SKM-1 treated with dmso at 0.1 percent for 144 hours (cell line): Measurements from ENCODE around the gene ARMC10.
"Not testable (repeated sequence)": the region's sequence is repeated elsewhere in the genome, so short reads cannot be mapped to it uniquely, and the experiment has no call there.

Source experiments
- DNase-seq: peaks from one replicate; lab custom pipeline; 2025; ENCODE audit not compliant: unreplicated experiment; lab: John Stamatoyannopoulos, UW

Gene ARMC10

DNA sequence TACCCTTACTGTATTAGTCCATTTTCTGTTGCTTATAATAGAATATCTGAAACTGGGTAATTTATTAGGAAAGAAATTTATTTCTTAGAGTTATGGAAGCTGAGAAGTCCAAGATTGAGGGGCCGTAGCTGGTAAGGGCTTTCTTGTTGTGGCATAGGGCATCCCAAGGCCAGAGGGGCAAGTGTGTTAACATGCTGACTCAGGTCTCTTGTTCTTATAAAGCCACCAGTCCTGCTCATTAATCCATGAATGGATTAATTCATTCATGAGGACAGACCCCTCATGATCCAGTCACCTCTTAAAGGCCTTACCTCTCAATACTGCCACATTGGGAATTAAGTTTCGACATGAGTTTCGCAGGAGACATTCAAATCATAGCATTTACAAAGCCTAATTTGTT lies 2.4 kb downstream of the ARMC10 start:
- no peak for DNase-seq

DNA sequence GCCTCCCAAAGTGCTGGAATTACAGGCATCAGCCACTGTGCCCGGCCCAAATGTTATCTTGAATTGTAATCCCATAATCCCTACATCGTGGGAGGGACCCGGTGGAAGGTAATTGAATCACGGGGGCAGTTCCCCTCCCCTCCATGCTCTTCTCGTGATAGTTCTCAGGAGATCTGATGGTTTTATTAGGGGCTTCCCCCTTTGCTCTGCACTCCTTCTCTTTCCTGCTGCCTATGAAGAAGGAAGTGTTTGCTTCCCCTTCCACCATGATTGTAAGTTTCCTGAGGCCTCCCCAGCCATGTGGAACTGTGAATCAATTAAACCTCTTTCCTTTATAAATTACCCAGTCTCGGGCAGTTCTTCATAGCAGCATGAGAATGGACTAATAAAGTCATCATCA lies 3.3 kb downstream of the ARMC10 start:
- not testable (repeated sequence) for DNase-seq

DNA sequence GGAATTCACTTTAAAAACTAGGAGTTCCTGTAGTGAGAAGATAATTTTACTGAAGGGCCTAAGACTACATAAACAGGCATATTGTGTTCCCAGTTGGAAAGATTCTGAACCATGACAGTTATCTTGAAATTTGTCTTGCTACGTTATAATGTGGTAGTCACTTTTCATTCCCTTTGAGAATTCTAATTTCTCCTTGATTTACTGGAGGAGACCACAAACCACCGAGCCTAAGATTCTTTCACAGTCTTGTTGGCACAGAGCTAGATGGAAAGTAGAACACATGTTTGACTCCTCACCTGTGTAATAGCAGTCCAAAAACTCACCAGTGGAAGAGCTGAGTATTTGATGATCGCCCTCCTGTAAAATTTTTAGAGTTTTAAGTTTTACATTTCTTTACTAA lies 4.9 kb downstream of the ARMC10 start:
- DNase-seq = no peak

- no peak for DNase-seq
These were observed 6.0 kb downstream of the ARMC10 start for GRCh38 chr7:103080923-103081322.

DNA sequence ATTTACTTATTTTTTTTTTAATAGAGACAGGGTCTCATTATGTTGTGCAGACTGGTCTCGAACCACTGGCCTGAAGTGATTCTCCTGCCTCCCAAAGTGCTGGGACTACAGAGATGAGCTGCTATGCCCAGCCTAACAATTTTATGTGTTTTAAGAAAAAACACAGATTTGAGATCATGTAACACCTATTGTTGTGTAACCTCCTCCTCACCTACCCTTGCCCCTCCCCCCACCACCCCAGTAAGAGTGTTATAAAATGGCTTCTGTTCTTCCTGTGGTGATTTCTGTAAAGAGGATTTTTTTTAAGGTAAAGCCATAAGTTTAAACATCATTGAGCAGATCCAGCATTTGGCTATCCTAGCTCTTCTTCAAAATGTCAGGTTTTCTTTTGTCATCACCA lies 7.6 kb downstream of the ARMC10 start:
- no peak for DNase-seq

- DNase-seq = no peak
These were observed 8.3 kb downstream of the ARMC10 start for GRCh38 chr7:103083210-103083609.

DNA sequence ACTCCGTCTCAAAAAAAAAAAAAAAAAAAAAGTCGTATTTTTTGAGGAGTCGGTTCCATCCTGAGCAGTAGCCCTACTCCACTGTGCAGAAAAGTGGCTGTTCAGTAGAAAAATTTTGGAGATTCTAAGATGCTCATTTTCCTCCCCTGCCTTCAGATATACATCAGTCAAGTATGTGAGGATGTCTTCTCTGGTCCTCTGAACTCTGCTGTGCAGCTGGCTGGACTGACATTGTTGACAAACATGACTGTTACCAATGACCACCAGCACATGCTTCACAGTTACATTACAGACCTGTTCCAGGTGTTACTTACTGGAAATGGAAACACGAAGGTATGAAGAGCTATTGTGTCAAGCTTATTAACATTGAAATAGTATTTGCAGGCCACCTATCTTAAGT lies 17.4 kb downstream of the ARMC10 start:
- not testable (repeated sequence) for DNase-seq

- no peak for DNase-seq
These were observed 18.5 kb downstream of the ARMC10 start for GRCh38 chr7:103093429-103093828.

DNA sequence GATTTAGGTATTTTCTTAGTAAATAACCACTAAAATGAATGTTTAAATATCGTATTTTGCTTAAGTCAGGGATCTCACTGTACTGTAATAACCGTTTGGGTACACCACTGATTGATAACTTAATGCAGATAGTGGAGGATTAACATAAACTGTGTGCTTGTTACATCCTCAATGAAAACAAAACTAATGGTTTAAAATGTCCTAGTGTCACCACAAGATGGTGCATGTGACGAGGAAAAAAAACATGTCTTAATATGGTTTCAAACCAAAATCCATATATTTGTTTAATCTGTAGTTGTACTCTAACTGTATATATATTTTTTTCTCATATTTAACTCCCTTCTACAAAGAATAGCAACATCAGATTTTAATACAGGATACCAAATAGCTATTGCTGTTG lies 19.2 kb downstream of the ARMC10 start:
- no peak for DNase-seq

DNA sequence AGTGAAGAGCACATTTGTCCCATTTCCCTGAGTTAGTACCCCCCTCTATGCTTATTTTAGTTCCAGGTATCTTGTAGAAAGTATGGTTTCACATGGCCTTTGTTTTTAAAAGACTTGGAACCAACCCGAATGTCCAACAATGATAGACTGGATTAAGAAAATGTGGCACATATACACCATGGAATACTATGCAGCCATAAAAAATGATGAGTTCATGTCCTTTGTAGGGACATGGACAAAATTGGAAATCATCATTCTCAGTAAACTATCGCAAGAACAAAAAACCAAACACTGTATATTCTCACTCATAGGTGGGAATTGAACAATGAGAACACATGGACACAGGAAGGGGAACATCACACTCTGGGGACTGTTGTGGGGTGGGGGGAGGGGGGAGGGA lies 20.6 kb downstream of the ARMC10 start:
- not testable (repeated sequence) for DNase-seq

- no peak for DNase-seq
These were observed 22.1 kb downstream of the ARMC10 start for GRCh38 chr7:103097041-103097440.

DNA sequence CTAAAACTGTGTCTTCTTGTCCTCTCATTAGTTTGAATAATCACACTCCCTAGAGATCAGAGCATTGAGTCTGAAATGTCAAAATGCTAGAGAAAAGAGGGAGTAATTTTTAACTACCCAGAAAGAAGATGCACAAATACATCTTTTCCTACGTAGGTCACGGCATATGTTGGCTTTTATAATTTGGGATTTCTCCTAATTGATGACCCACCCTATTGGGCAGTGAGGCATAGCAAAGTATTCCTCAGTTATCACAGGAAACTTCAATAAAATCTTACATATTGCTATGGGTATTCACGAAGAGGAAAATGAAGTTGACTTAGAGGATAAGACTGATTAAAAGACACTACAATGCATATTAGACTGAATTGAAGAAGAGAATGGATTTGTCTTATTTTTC lies 25.4 kb downstream of the ARMC10 start:
- DNase-seq = no peak

DNA sequence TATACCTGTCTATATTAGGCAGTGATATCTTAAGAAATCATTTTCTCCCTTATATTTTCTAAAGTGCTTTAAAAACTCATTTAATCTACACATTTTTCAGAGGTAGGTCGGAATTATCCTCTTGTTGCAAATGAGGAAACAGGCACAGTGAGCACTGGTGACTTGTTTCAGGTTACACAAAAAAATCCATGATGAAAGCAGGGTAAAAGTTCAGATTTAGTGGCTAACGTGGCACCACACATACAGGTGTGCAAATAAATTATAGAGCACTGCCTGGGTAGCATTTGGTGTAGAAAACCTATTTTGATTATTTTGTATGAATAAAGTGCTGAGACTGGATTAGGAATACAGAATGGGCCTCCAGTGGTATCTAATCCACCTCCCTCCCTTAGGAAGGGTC lies 26.6 kb downstream of the ARMC10 start:
- no peak for DNase-seq

GRCh38 chr7:103106005-103106702 lies 31.2 kb downstream of the ARMC10 start:
- no peak for DNase-seq

DNA sequence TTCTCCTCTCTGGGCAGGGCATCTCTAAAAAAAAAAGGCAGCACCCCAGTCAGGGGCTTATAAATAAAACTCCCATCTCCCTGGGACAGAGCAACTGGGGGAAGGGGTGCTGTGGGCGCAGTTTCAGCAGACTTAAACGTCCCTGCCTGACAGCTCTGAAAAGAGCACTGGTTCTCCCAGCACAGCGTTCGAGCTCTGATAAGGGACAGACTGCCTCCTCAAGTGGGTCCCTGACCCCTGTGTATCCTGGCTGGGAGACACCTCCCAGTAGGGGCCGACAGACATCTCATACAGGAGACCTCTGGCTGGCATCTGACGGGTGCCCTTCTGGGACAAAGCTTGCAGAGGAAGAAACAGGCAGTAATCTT lies 31.7 kb downstream of the ARMC10 start:
- not testable (repeated sequence) for DNase-seq

DNA sequence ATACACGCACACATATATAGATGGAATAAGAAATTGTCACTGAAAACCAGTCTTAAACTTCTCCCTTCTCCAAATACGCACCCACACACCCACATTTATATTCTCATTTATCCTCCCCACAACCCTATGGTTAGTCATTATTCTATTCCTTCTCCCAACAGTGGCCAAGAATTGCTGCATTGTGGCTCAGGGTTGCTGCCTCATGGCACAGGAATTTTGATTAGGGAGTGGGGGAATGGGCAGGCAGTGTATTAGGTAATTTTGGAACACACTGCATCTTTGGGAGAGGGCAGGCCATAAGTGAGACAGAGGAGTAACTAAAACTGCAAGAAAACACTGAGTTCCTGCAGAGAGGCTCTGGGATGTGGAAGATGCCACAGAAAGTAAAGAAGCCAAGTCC lies 38.2 kb downstream of the ARMC10 start:
- no peak for DNase-seq

DNA sequence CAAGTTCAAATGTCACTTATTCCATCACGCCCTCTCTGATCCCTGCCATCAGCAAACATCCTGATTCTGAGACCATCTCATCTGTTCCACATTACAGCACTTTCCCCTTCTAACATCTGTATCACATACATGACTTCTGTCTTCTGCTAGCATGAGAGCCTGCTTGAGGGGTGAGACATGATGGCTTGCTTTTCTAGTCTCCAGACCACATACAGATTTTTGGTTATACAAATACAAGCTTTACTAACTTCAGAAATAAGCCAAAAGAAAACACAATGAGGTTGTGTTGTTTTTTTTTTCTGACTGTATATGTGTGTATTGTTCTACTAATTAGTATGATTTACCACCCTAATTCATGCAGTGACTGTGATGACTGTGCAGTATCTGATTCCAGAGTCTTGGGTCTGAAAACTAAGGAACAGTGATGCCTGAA lies 39.7 kb downstream of the ARMC10 start:
- no peak for DNase-seq

DNA sequence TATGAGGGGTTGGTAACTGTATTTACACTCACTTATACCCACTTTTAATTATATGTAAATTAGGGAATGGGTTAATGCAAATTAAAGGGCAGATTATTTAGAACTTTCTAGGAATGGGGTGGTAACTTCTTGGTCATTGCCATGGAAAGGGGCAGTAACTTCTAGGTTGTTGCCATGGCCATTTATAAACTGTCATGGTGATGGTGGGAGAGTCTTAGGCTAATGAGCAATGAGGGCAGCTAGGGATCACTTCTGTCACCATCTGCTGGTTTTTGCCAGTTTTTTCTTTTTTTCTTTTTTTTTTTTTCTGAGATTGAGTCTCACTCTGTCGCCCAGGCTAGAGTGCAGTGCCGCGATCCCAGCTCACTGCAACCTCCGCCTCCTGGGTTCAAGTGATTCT lies 40.8 kb downstream of the ARMC10 start:
- DNase-seq = no peak

- DNase-seq = no peak
These were observed 41.6 kb downstream of the ARMC10 start for GRCh38 chr7:103116511-103116910.

DNA sequence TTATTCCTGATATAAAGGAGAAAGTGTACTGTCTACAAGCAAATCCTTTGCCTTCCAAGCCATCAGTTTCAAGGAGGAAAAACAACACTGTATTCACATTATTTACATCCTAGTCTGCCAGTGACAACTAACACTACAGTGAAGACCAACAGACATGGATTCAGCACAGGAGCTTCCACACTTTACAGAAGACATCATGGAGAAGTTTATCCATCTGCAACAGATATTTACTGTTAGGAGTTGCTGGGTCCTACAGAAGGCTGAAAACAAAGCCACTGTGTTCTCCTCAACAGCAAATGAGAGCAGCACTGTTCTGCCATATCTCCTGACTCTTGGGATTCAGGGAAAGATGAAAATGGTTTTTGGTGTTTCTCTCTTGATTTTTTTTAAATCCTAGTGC lies 42.1 kb downstream of the ARMC10 start:
- DNase-seq = no peak

GRCh38 chr7:103117465-103117864 lies 42.5 kb downstream of the ARMC10 start:
- DNase-seq = no peak

DNA sequence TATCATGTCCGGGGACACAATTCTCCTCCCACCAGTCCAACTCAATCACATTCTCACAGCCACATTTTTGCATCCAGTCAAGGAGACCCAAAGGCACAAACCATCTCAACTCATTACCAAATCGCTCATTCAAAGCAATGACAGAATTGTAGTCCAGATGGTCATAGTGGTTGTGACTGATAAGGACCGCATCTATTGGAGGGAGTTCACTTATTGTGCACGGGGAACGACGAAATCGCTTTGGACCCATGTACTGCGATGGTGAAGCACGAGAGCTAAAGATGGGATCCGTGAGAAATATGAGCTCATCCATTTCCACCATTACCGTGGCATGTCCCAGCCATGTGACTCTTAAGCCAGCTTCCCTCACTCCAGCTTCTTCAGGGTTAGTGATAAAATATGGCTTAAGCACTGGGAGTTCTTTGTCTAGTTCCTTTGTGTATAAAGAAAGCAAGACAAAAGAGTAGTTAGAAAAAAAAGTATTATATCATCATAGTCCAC lies 44.9 kb downstream of the ARMC10 start:
- DNase-seq = no peak

DNA sequence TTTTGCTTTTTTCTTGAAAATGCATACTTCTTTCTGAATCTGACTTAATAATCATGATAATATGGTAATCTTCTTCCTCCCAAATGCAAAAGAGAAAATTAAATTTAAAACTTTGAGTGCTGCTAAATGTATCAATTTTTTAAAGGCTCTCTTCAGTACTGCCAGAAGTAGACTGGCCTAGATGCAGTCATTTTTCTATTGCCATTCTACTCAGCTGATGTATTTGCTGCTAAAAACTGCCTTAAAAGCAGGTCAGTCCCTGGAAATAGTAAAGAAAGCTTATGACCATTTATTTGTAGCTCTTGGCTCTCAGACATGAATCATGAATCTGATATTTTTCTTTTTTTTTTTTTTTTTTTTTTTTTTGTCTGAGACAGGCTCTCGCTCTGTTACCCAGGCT lies 45.4 kb downstream of the ARMC10 start:
- no peak for DNase-seq
